Activated CD4-positive, alpha-beta T cell treated with anti-CD3 and anti-CD28 coated beads, Interleukin-2, Interleukin-4, amounts not matched to agents 100 ng/mL and 50 ng/mL, durations not matched to agents 16 hours and 8 hours (primary cell): ENCODE measurements around the gene CFAP43.
"Not testable (repeated sequence)": the region's sequence is repeated elsewhere in the genome, so short reads cannot be mapped to it uniquely, and the experiment has no call there.

Source experiments
- DNase-seq: peaks from one replicate; pipeline ENCODE4 v3.0.0-alpha.2; 2020; ENCODE audit warnings: low spot score

CFAP43 gene

GRCh38 chr10:104230490-104230889 lies 1.7 kb downstream of the CFAP43 start:
- no peak for DNase-seq

- no peak for DNase-seq
These were observed 8.9 kb downstream of the CFAP43 start for GRCh38 chr10:104223304-104223703.

GRCh38 chr10:104220522-104220921 lies 11.6 kb downstream of the CFAP43 start:
- no peak for DNase-seq

- DNase-seq, result no peak
These were observed 13.4 kb downstream of the CFAP43 start for GRCh38 chr10:104218751-104219150.

- no peak for DNase-seq
These were observed 15.5 kb downstream of the CFAP43 start for GRCh38 chr10:104216631-104217030.

GRCh38 chr10:104209575-104210198 lies 22.5 kb downstream of the CFAP43 start:
- DNase-seq, result peak; percentile 28

- DNase-seq, result no peak
These were observed 23.4 kb downstream of the CFAP43 start for GRCh38 chr10:104208730-104209129.

GRCh38 chr10:104202231-104202630 lies 29.9 kb downstream of the CFAP43 start:
- DNase-seq, result no peak

- no peak for DNase-seq
These were observed 30.5 kb downstream of the CFAP43 start for GRCh38 chr10:104201636-104202035.

GRCh38 chr10:104199567-104199966 lies 32.6 kb downstream of the CFAP43 start:
- no peak for DNase-seq

- no peak for DNase-seq
These were observed 34.8 kb downstream of the CFAP43 start for GRCh38 chr10:104197364-104197763.

- DNase-seq, result no peak
These were observed 36.5 kb downstream of the CFAP43 start for GRCh38 chr10:104195706-104196105.

- DNase-seq, result no peak
These were observed 38.4 kb downstream of the CFAP43 start for GRCh38 chr10:104193787-104194186.

GRCh38 chr10:104190695-104191094 lies 41.5 kb downstream of the CFAP43 start:
- DNase-seq, result no peak

- DNase-seq, result no peak
These were observed 48.5 kb downstream of the CFAP43 start for GRCh38 chr10:104183682-104184081.

GRCh38 chr10:104174136-104174535 lies 58.0 kb downstream of the CFAP43 start:
- DNase-seq, result not testable (repeated sequence)

GRCh38 chr10:104170610-104171254 lies 61.4 kb downstream of the CFAP43 start:
- DNase-seq, result no peak

GRCh38 chr10:104155591-104155990 lies 76.6 kb downstream of the CFAP43 start:
- no peak for DNase-seq

- DNase-seq, result no peak
These were observed 80.4 kb downstream of the CFAP43 start for GRCh38 chr10:104151737-104152136.

GRCh38 chr10:104150139-104150538 lies 82.0 kb downstream of the CFAP43 start:
- DNase-seq, result no peak

GRCh38 chr10:104146882-104147281 lies 85.3 kb downstream of the CFAP43 start:
- no peak for DNase-seq

GRCh38 chr10:104144931-104145330 lies 87.2 kb downstream of the CFAP43 start:
- no peak for DNase-seq

GRCh38 chr10:104143829-104144228 lies 88.3 kb downstream of the CFAP43 start:
- DNase-seq, result no peak

GRCh38 chr10:104142081-104142480 lies 90.1 kb downstream of the CFAP43 start:
- no peak for DNase-seq
